Kidney glomerular epithelial cell (primary cell): Measurements from ENCODE around the gene NIT1.

Source experiments
- DNase-seq: peaks from one replicate; lab custom pipeline; 2025; lab: John Stamatoyannopoulos, UW

NIT1 gene

GRCh38 chr1:161083748-161084596 lies 33.9 kb upstream of the NIT1 start:
- no peak for DNase-seq

GRCh38 chr1:161084597-161084988 lies 33.3 kb upstream of the NIT1 start:
- DNase-seq: no peak

GRCh38 chr1:161085165-161085564 lies 32.7 kb upstream of the NIT1 start:
- DNase-seq: no peak

GRCh38 chr1:161086457-161086856 lies 31.4 kb upstream of the NIT1 start:
- DNase-seq: no peak

- peak; percentile 30 for DNase-seq
These were observed 29.3 kb upstream of the NIT1 start for GRCh38 chr1:161088587-161089110.

GRCh38 chr1:161089251-161089924 lies 28.5 kb upstream of the NIT1 start, which contains the start of gene NECTIN4:
Gene NECTIN4, minus strand, starts transcription at chr1:161089558. Its CDS starts 262 bp downstream, at chr1:161089296.
- DNase-seq: no peak

- DNase-seq: no peak
These were observed 28.0 kb upstream of the NIT1 start for GRCh38 chr1:161089938-161090337.

GRCh38 chr1:161090617-161091016 lies 27.3 kb upstream of the NIT1 start:
- no peak for DNase-seq

GRCh38 chr1:161091093-161091492 lies 26.8 kb upstream of the NIT1 start:
- DNase-seq: no peak

- no peak for DNase-seq
These were observed 26.0 kb upstream of the NIT1 start for GRCh38 chr1:161091796-161092507.

- no peak for DNase-seq
These were observed 25.3 kb upstream of the NIT1 start for GRCh38 chr1:161092621-161093028.

GRCh38 chr1:161094481-161094880 lies 23.4 kb upstream of the NIT1 start:
- DNase-seq: no peak

GRCh38 chr1:161095230-161095629 lies 22.7 kb upstream of the NIT1 start:
- no peak for DNase-seq

- no peak for DNase-seq
These were observed 21.9 kb upstream of the NIT1 start for GRCh38 chr1:161096015-161096414.

GRCh38 chr1:161096530-161096929 lies 21.4 kb upstream of the NIT1 start:
- DNase-seq: no peak

- peak; percentile 68 for DNase-seq
These were observed 19.5 kb upstream of the NIT1 start, which contains the start of gene KLHDC9 for GRCh38 chr1:161098210-161099068. Gene KLHDC9, plus strand, starts transcription at chr1:161098361. Its CDS starts 175 bp downstream, at chr1:161098536.

GRCh38 chr1:161099090-161099802 lies 18.7 kb upstream of the NIT1 start:
- no peak for DNase-seq

- no peak for DNase-seq
These were observed 17.3 kb upstream of the NIT1 start for GRCh38 chr1:161100556-161100955.

GRCh38 chr1:161106431-161106830 lies 11.5 kb upstream of the NIT1 start:
- no peak for DNase-seq

- no peak for DNase-seq
These were observed 6.8 kb upstream of the NIT1 start for GRCh38 chr1:161111117-161111516.

- DNase-seq: no peak
These were observed 6.4 kb upstream of the NIT1 start for GRCh38 chr1:161111527-161111926.
